Astrocyte (in vitro differentiated cells and primary cell): ENCODE results near the gene ZNF335. TPM values are rescaled to one million over a fixed set of nuclear protein-coding genes. Genes with fewer than 3 reads are reported as not detected.

Experiments
- DNase-seq: peaks from one replicate; pipeline ENCODE4 v3.0.0-alpha.2; 2010; ENCODE audit warnings: low read depth
- FAIRE-seq: peaks from 2 replicates; lab custom pipeline; 2011; peaks lifted over from hg19 to GRCh38; lab: Jason Lieb, UNC
- H2AFZ ChIP-seq: 2 replicates; pipeline ENCODE4 v1.6.0; 2012; ENCODE audit warnings: low read depth, low read length, inconsistent platforms
- H3K27ac ChIP-seq: 2 replicates; pipeline ENCODE4 v1.5.1; 2011; ENCODE audit warnings: low read depth, low read length, inconsistent platforms
- H3K27me3 ChIP-seq: 2 replicates; pipeline ENCODE4 v1.6.0; 2011; ENCODE audit warnings: low read length, inconsistent platforms; ENCODE audit not compliant: insufficient read depth
- H3K36me3 ChIP-seq: 2 replicates; pipeline ENCODE4 v1.5.1; 2011; ENCODE audit warnings: low read length, inconsistent platforms; ENCODE audit not compliant: insufficient read depth
- H3K4me1 ChIP-seq: 2 replicates; pipeline ENCODE4 v1.5.1; 2011; ENCODE audit warnings: low read length, inconsistent platforms; ENCODE audit not compliant: insufficient read depth
- H3K4me2 ChIP-seq: 2 replicates; pipeline ENCODE4 v1.6.0; 2012; ENCODE audit warnings: low read length, inconsistent platforms
- H3K4me3 ChIP-seq: 2 replicates; pipeline ENCODE4 v1.5.1; 2011; ENCODE audit warnings: low read depth, mild to moderate bottlenecking, low read length, inconsistent platforms; ENCODE audit not compliant: insufficient read depth
- H3K79me2 ChIP-seq: 2 replicates; pipeline ENCODE4 v1.6.0; 2012; ENCODE audit warnings: mild to moderate bottlenecking, low read length, inconsistent platforms; ENCODE audit not compliant: insufficient read depth
- H3K9ac ChIP-seq: 2 replicates; pipeline ENCODE4 v1.6.0; 2012; ENCODE audit warnings: mild to moderate bottlenecking, low read length, inconsistent platforms
- H3K9me3 ChIP-seq: 2 replicates; pipeline ENCODE4 v1.5.1; 2012; ENCODE audit warnings: low read depth, mild to moderate bottlenecking, low read length, inconsistent platforms; ENCODE audit not compliant: insufficient read depth
- H4K20me1 ChIP-seq: 2 replicates; pipeline ENCODE4 v1.6.0; 2012; ENCODE audit warnings: low read length, inconsistent platforms; ENCODE audit not compliant: insufficient read depth
- H3K27ac Mint-ChIP-seq: one replicate; pipeline ENCODE4 v1.8.0; 2021; ENCODE audit warnings: mild to moderate bottlenecking, mixed read lengths; ENCODE audit not compliant: unreplicated experiment
- H3K27me3 Mint-ChIP-seq: one replicate; pipeline ENCODE4 v1.8.0; 2021; ENCODE audit warnings: low read depth, mixed read lengths; ENCODE audit not compliant: unreplicated experiment
- H3K36me3 Mint-ChIP-seq: one replicate; pipeline ENCODE4 v1.8.0; 2021; ENCODE audit warnings: low read depth, mixed read lengths; ENCODE audit not compliant: unreplicated experiment
- H3K4me1 Mint-ChIP-seq: one replicate; pipeline ENCODE4 v1.8.0; 2021; ENCODE audit warnings: low read depth, mixed read lengths; ENCODE audit not compliant: unreplicated experiment
- H3K4me3 Mint-ChIP-seq: one replicate; pipeline ENCODE4 v1.8.0; 2021; ENCODE audit warnings: mild to moderate bottlenecking, moderate library complexity, mixed read lengths; ENCODE audit not compliant: unreplicated experiment
- H3K9me3 Mint-ChIP-seq: one replicate; pipeline ENCODE4 v1.8.0; 2021; ENCODE audit warnings: mild to moderate bottlenecking, mixed read lengths; ENCODE audit not compliant: unreplicated experiment
- CTCF ChIP-seq: IDR thresholded peaks from 2 replicates; pipeline ENCODE4 v1.5.1; 2011; ENCODE audit warnings: low read depth, mild to moderate bottlenecking, inconsistent platforms, low read length, moderate library complexity; ENCODE audit not compliant: insufficient read depth
- EZH2 ChIP-seq: IDR thresholded peaks from 2 replicates; pipeline ENCODE4 v1.6.1; 2012; ENCODE audit warnings: mild to moderate bottlenecking, low read length, inconsistent platforms; ENCODE audit not compliant: insufficient read depth
- total RNA-seq: library from RNA; stranded (reverse); gene quantifications from 2 replicates; pipeline ENCODE4 v1.2.1, GENCODE V29; 2021

ZNF335 gene
- total RNA-seq, 1 donor from 2014 or later: 18.6 TPM

GRCh38 chr20:46006964-46007363 is 35.0 kb upstream of the ZNF335 start:
- no peak for FAIRE-seq
- H3K27me3 ChIP-seq: peaks cover 46% of the 10 kb centered on the region
- H3K9ac ChIP-seq: no peak overlapping the region
- Mint-ChIP-seq H3K27me3 (no peaks in the 10 kb centered on the region), H3K4me3 (no peak overlapping the region), H3K9me3 (peaks cover 6% of the 10 kb centered on the region), H3K36me3 (peaks cover 4% of the 10 kb centered on the region), H3K4me1 (peaks cover 26% of the 10 kb centered on the region), H3K27ac (no peak overlapping the region)
- H3K36me3 ChIP-seq: no peaks in the 10 kb centered on the region
- H3K4me2 ChIP-seq: no peak overlapping the region
- H3K27ac ChIP-seq: no peak overlapping the region
- H3K4me1 ChIP-seq: peaks cover 8% of the 10 kb centered on the region
- H3K9me3 ChIP-seq: peaks cover 8% of the 10 kb centered on the region
- H3K79me2 ChIP-seq: no peaks in the 10 kb centered on the region
- no peak overlapping the region for H3K4me3 ChIP-seq
- H4K20me1 ChIP-seq: no peaks in the 10 kb centered on the region
- no peak for TF ChIP-seq EZH2
- TF ChIP-seq CTCF: no peak
- DNase-seq: no peak
- no peak overlapping the region for H2AFZ ChIP-seq

GRCh38 chr20:46006022-46006705 is 34.2 kb upstream of the ZNF335 start:
- no peak for FAIRE-seq
- peaks cover 5% of the 10 kb centered on the region for H3K9me3 ChIP-seq
- H2AFZ ChIP-seq: no peak overlapping the region
- Mint-ChIP-seq H3K27me3 (peaks cover 3% of the 10 kb centered on the region), H3K27ac (no peak overlapping the region), H3K4me3 (no peak overlapping the region), H3K36me3 (no peaks in the 10 kb centered on the region), H3K4me1 (peaks cover 26% of the 10 kb centered on the region), H3K9me3 (peaks cover 1% of the 10 kb centered on the region)
- H3K27me3 ChIP-seq: peaks cover 38% of the 10 kb centered on the region
- no peak overlapping the region for H3K9ac ChIP-seq
- H3K27ac ChIP-seq: no peak overlapping the region
- H3K36me3 ChIP-seq: no peaks in the 10 kb centered on the region
- H4K20me1 ChIP-seq: no peaks in the 10 kb centered on the region
- H3K79me2 ChIP-seq: no peaks in the 10 kb centered on the region
- DNase-seq: no peak
- H3K4me1 ChIP-seq: peaks cover 8% of the 10 kb centered on the region
- TF ChIP-seq CTCF (no peak), EZH2 (no peak)
- H3K4me2 ChIP-seq: no peak overlapping the region
- H3K4me3 ChIP-seq: no peak overlapping the region

GRCh38 chr20:46004889-46005473 is 33.0 kb upstream of the ZNF335 start:
- no peak overlapping the region for H3K9ac ChIP-seq
- FAIRE-seq (no peak), DNase-seq (no peak)
- no peak overlapping the region for H3K4me3 Mint-ChIP-seq
- no peaks in the 10 kb centered on the region for H3K9me3 Mint-ChIP-seq
- peaks cover 29% of the 10 kb centered on the region for H3K27me3 ChIP-seq
- peaks cover 8% of the 10 kb centered on the region for H3K4me1 ChIP-seq
- H2AFZ ChIP-seq: no peak overlapping the region
- no peak overlapping the region for H3K27ac Mint-ChIP-seq
- no peak overlapping the region for H3K27ac ChIP-seq
- no peaks in the 10 kb centered on the region for H3K9me3 ChIP-seq
- no peak overlapping the region for H3K4me2 ChIP-seq
- H3K36me3 Mint-ChIP-seq: no peaks in the 10 kb centered on the region
- peaks cover 26% of the 10 kb centered on the region for H3K4me1 Mint-ChIP-seq
- no peaks in the 10 kb centered on the region for H3K79me2 ChIP-seq
- no peaks in the 10 kb centered on the region for H3K36me3 ChIP-seq
- no peak for TF ChIP-seq CTCF
- no peak for TF ChIP-seq EZH2
- H3K27me3 Mint-ChIP-seq: peaks cover 3% of the 10 kb centered on the region
- H4K20me1 ChIP-seq: no peaks in the 10 kb centered on the region
- no peak overlapping the region for H3K4me3 ChIP-seq
